HG02943 (cell line): ENCODE data around the gene RGS8.

Experiments
- ATAC-seq: cut with Tn5 transposase; IDR thresholded peaks from one replicate; pipeline ENCODE4 v1.9.1; 2021; ENCODE audit warnings: mild to moderate bottlenecking, low read depth, moderate library complexity; ENCODE audit not compliant: unreplicated experiment

The RGS8 gene, protein sequence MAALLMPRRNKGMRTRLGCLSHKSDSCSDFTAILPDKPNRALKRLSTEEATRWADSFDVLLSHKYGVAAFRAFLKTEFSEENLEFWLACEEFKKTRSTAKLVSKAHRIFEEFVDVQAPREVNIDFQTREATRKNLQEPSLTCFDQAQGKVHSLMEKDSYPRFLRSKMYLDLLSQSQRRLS

DNA sequence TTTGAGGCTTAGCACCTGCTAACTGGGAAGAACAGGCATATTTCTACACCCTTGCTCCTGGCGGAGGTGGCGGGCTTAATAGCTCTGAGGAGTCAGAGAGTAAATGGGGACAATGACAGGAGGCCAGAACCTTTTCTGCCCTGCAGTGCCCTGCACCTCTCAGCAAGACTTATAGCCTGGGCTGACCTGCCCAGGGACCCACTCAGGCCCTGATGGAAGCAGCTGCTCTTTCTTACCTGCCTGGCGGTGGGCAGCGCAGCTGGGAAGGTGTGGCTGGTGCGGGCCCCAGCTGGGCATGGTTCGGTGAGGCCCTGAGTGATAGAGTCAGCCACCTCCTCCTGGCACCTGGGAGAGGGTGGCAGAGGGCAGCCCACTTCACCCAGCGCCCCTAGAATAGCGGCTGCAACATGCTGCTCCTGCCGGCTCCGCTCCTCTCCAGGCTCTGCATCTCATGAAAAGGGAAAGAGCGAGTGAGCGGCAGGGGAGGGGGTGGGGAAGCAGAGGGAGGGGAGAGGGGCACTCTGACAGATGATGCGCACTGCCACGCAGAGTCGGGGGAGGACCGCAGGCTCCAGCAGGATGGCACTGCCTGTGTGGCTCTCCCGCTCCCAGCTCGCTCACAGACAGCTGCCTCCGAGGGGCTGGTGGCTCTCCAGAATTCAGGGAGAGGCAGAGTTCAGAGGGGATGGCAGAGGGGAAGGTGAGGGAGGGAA is at the start of gene RGS8:
Gene RGS8, minus strand, starts transcription at position 472 of the 713 bp plus-strand sequence. CDS start 14,938 bp downstream, outside the sequence.
- ATAC-seq, result no peak

GRCh38 chr1:182731852-182732575 is 47.6 kb upstream of the RGS8 start:
- ATAC-seq, result no peak

- no peak for ATAC-seq
Measured at GRCh38 chr1:182726912-182727311, 42.5 kb upstream of the RGS8 start.

DNA sequence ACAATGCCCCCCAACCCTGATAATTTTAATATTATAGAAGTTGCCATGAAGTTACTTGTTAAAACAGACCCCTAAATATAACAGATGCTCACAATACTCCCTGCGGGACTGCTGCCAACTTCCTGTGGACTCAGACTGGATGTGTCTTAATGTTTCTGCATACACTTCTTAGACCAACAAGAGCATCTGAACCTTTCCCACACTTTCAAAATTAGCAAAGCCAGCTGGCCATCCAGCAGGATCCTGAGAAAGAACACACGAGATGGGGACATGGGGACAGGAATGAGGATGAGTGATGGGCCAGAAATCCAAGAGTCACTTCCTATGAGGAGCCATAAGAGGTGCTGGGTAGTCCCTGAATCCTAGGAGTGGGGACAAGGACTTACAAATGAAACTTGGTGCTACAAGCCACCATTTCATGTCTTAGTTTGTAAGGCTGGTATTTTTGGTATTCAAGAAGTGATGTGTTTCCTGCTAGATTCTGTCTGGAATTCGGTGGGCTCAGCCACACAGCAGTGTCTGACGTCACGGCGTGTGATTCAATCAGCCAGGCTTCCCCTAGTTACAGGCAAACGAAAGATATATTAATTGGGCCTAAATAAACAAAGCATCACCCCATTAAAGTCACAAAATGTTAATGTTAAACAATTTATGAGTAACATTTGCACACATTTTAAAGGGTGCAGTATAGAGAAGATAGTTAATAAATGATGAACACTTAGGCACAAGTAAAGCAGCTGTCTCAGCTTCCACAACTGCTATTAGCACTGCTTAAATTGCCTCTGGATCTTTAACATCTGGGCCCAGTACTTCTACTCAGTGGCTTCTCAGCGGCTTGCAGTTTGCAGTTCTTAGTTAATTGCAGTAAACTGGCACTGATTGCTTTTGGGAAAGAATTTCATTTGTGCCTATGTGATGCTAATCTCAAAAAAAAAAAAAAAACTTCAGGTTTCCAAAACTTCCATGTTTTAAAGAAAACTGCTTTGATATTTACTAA is 41.2 kb upstream of the RGS8 start:
- no peak for ATAC-seq

- no peak for ATAC-seq
Measured at GRCh38 chr1:182724215-182724614, 39.8 kb upstream of the RGS8 start.

GRCh38 chr1:182723200-182723599 is 38.8 kb upstream of the RGS8 start:
- ATAC-seq, result no peak

GRCh38 chr1:182721525-182721924 is 37.1 kb upstream of the RGS8 start:
- ATAC-seq, result no peak

DNA sequence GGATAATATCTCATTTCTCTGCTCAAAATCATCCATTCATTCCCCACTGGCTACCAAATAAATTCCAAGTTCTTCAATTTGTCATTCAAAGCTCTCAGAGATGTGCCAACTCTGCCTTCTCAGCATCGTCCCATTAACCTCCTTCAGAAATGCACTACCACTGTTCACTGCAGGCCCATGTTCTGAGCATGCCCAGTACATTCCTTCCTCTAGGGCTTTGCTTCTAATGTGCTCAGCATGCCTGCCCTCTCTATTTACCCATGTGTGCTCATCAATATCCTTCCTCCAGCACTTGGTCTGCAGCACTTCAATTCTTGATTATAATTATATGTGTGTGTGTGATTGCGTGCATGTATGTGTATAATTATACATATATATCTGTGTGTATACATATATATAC is 36.1 kb upstream of the RGS8 start:
- ATAC-seq, result no peak

DNA sequence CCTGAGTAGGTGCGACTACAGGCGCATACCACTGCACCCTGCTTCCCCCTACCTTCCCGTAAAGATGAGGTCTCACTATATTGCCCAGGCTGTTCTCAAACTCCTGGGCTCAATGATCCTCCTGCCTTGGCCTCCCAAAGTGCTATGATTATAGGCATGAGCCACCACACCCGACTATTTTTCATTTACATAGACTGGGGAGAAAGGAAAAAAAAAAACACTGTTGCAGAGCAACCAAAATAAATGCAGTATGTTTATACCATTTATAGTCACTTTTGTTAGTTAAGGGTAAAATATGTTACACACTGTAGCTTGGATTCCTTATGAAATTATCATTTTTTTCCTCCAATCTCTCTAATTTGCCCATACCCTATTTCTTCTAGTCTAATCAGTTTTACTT is 35.2 kb upstream of the RGS8 start:
- ATAC-seq, result no peak

- ATAC-seq, result no peak
Measured at GRCh38 chr1:182718311-182718710, 33.9 kb upstream of the RGS8 start.

DNA sequence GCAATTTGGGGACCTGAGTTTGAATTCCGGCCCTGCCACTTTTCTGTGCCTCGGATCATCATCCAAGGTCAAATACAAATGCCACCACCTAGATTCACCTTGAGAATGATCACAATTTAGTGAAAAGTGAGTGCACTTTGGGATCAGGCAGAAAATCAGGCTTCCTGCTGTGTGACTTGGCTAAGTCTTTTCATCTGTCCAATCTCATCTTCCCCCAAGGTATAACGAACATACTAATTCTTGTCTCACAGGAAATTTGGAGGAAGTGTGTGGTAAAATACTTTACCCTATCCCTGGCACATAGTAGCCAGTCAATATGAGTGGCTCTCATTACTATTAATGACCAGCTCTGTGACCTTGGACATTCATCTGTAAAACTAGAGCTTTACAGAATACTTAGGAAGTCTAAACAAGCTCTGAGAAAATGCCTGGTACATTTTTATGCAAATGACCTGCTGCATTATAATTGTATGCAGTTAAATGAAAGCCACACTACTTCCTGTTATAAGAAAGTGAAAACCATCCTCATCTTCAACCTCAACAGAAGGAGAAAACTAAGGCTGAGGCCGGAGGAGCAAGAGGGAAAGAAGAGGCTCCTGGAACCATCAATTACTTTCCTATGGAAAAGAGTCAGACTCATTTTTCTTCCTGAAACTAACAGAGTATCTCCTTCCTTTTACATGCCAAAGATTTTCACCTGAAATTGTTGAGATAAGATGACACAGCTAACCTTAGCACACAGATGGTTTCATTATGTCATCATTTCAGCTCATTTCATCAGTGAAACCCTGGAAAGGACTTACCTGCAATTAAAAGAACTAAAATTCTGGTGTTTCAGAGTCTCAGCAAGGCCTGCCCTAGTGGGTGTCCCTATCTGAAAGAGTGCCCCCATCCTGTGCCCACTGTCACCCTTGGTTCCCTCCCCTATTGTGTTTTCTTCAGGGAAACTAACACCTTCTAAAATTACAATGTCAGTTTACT is 32.6 kb upstream of the RGS8 start:
- ATAC-seq, result no peak

DNA sequence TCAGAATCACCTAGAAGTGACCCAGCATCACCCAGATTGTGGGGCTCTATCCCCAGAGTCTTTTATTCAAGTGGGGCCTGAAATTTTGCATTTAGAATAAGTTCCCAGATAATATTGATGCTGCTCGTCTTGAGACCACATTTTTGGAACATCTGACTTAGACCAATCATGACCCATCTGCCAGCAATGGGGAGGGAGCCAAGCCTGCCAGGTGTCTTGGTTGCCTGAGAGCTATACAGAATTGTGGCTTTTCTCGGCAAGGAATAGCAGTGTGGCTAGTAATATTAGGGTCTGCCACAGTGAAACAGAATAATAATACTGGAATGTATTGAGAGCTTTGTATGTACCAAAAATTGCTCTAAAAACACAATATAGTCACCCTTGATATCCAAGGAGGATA is 31.1 kb upstream of the RGS8 start:
- no peak for ATAC-seq

DNA sequence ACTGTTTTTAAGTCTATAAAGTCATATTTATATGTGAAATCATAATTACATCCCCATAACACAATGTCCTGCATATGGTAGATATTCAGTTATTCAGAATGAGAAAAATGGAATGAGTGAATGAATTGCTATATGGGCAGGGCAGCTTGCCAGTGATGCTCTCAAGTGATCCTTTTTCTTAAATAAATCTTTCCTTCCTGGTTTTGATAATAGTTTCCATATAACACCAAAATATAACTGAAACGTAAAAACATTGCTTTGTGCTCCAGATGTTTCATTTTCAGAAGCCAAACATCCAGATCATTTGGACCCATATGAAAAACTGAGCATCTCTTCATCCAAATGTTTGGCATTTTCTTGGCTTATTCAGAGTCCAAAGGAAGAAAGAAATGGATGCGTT is 30.2 kb upstream of the RGS8 start:
- ATAC-seq, result no peak

- no peak for ATAC-seq
Measured at GRCh38 chr1:182713939-182714338, 29.6 kb upstream of the RGS8 start.

DNA sequence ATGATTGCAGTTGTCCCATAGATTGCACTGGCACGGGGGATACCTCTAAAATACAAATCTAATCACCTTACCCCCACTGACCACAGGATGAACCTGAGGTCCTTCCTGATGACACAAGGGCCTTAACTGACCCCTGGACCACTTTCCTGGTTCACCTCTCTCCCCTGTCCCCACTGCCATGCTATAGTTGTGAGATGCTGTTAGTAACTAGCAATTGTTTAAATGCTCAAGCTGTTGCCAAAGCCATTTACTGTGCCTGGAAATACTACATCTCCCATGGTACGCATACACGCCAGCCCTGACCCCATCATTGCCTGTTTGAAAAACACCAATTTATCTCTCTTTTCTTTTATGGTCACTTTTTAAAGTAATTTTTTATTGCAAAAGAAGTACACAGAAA is 29.1 kb upstream of the RGS8 start:
- ATAC-seq, result no peak

DNA sequence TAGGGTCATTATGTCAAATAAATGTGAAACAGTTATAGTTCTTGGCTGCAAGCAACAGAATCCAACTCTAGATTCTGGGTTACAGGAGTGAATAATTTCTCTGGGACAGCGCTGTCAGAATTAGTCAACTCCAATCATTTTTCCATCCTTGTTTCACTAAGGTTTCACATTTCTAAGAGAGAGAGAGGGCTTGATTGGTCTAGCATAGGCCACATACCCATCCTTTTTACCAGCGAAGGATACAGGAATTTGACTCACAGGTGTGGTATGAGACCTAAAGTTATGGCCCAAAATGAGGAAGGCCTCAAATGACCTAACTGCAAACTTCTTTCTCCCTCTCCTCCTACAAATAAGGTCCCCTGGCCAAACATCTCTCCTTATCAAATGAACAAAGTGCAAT is 25.5 kb upstream of the RGS8 start:
- ATAC-seq, result no peak

DNA sequence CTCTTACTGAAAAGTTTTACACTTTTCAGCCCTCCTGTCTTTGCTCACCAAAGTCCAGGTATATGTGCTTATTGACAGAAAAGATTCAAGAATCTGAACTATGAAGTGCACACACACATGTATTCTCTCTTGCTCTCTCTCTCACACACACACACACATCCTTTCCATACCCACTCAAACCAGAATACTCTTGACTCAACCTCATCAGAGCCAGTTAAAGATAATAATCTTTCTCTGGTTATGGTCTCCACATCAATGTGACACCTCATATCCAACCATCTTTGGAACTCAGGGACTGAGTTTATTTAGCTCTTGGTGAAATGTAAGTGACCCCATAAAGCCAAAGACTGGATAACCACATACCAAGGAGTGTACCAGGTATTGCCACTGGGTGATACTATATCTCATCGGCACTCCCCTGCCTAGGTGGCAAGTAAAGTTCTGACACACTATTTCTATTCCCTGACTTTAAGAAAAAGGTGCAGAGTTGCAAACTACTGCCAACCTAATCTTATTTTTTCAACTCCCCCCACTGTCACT is 24.9 kb upstream of the RGS8 start:
- no peak for ATAC-seq

DNA sequence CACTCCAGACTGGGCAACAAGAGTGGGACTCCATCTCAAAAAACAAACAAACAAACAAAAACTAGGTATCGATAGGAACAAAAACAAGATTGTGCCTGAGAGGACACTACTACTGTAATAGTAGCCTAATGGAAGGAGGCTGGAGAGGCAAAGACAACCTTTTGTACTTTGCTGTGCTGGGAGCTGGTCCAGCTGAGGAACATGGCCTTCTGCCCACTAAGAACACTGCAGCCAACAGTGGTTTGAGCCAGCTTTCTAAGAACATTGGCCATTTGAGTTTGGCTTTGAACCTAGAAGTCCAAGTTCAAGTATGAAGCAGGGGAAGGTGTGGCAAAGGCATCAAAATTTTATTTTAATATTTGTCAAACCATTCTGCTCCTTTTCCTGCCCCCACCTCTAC is 22.7 kb upstream of the RGS8 start:
- no peak for ATAC-seq

- ATAC-seq, result no peak
Measured at GRCh38 chr1:182704677-182705076, 20.3 kb upstream of the RGS8 start.
